Stimulated activated CD4-positive, alpha-beta T cell treated with anti-CD3 and anti-CD28 coated beads, Interleukin-4, amount 100 ng/mL, for 4 hours (primary cell): Measurements from ENCODE around the gene VTI1A.

Experiments used
- DNase-seq, 2 experiments: peaks; one replicate each; pipeline ENCODE4 v3.0.0-alpha.2; 2020

The VTI1A gene

GRCh38 chr10:112649006-112649821 is 202.2 kb downstream of the VTI1A start:
- DNase-seq, result no peak

DNA sequence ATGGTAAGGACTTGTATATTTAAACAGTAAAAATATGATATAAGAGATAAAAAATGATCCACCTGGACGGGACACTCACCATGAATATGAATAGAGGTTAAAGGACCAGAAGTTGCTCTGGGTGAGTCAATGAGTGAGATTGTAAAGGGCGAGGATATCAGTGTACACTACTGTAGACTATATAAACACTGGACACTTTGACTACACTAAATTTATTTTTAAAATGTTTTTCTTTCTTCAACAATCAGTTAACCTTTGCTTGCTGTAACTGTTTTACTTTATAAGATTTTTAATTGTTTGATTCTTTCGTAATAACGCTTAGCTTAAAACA is 202.8 kb downstream of the VTI1A start:
- no peak for DNase-seq

GRCh38 chr10:112650588-112651030 is 203.6 kb downstream of the VTI1A start:
- DNase-seq, result no peak

DNA sequence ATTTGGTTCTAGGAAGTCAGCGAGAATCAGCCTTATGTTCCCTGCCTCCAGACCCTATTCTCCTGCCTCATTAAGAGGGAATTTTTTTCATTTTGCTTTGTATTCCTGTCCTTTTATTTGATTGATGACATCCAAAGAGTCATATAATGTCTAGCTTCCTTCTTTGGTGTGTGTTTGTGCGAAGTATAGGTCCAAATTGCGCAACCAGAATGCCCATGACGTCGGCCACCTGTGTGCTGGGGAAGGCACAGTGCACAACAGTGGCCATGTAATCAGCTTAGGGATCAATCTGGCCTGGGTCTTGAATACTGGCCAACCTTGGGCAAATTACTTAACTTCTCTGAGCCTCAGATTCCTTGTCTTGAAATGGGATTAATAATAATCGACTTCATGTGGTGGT is 206.2 kb downstream of the VTI1A start:
- DNase-seq, result no peak

- DNase-seq, result no peak
Observed at GRCh38 chr10:112653851-112654250, 206.8 kb downstream of the VTI1A start.

DNA sequence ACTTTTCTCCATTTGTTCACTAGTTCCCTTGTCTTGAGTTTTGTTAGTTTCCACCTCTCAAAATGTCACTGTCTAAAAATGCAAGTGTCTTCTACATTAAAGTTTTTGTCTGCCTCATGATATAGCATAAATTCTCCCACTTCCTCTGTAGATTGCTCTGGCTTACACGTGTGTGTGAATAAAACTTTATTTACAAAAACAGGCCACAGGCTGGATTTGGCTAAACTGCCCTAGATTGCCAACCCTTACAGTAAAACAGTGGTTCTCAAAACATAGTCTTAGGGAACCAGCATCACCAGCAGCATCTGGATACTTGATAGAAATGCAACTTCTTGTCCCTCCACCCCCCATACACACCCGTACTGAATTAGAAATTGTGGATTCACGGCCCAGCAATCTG is 207.8 kb downstream of the VTI1A start:
- no peak for DNase-seq

DNA sequence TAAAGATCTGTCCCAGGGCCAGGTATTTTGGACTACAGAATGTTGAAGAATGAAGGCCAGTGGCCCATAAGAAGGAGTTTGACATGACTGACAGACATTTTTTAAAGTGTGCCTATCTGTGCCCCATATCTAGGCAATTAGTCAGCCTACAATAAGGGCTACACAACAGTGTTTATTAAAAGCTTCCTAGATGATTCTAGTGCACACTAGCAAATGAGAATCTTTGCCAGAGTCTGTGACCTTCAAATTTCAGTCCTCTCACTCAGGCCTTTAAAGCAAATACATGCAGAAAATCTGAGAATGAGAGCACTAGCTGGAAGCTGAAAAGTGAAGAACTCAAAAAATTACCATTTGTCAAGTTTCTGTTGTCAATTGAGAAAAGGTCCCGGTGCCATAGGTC is 208.7 kb downstream of the VTI1A start:
- no peak for DNase-seq

DNA sequence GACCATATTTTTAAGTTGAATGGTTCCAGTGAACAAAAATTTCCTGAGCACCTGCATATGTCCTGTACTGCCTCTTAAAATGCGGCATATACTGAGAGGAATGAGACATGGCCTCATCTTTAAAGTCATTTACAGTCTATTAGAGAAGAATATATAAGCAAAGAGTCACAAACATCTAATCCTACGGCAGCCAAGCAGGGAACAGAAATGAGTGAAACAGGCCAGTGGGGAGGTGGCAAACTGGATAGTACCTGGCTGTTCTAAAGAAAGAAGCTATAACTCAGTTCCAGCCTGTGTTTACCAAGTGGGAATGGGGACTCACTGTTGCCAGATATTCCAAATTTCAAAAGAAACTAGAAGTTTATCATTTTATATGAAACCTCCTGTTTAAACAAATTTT is 211.4 kb downstream of the VTI1A start:
- DNase-seq, result no peak

DNA sequence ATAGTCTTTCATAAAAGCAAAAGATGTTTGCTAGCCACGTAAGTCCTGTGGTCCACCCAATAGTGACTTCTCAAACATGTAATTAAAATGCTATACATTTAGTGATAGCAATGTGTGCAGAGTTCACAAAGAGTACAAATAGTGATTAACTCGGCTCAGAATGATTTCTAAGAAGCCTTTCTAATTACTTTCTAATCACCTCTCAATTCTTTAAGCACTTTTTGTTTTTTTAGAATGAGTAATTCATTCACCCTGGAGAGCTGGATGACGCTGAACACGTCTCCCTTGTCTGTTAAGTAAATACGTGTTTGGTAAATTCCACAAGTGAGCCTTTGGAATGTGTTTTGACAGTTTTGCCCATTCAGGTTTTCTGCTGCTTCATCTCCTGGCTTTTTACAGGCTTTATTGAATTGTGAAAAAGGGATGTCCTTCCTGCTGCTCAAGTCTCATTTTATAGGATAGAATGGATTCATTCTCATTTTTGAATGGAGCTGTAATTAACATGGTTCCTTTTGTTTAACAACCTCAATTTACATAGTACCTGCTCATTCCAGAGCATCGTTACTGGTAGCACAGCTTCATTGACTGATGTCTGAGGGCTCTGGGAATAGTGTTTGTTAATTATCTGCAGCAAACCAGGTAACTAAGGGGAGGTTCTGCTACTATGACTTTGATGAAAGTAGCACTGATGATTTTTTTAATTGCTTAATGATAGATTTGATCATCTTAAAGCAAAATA is 212.1 kb downstream of the VTI1A start:
- no peak for DNase-seq

- DNase-seq, result no peak
Observed at GRCh38 chr10:112663234-112664125, 216.5 kb downstream of the VTI1A start.

DNA sequence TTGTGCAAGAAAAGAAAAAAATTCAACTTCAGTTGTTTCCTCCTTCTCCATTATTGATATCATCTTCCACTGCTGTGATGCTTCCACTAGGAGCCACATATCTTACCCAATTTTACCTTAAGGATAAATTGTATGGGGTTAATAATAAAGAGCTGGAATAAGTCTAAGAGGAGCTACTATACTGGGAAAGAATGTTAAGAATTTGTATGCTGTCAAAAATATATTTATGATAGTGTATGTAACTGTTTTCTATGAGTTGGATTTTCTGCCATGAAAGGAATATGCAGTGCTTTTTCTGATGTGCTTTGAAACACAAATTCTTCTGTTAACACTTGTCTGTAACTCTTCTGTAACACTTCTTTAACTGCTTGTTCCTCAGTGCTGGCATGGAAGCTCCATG is 219.1 kb downstream of the VTI1A start:
- DNase-seq, result no peak

- DNase-seq, result no peak
Observed at GRCh38 chr10:112669989-112670388, 223.0 kb downstream of the VTI1A start.

- no peak for DNase-seq
Observed at GRCh38 chr10:112671743-112672142, 224.7 kb downstream of the VTI1A start.

DNA sequence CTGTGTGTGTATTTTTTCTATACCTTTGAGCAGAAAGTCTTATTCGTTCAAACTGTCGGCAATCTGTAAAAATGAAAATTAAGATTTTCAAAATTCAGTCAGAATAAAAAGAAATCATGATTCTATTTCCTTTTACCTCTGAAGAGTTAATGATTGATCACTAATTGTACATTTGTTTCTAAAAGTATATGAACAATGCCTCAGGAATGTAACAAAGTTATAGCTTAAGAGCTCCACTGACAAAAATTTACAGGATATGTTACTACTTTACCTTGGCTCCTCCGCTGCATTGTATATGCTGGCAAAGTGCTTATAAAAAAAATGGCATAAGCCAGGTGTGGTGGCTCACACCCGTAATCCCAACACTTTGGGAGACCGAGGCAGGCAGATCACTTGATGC is 225.7 kb downstream of the VTI1A start:
- DNase-seq, result no peak

DNA sequence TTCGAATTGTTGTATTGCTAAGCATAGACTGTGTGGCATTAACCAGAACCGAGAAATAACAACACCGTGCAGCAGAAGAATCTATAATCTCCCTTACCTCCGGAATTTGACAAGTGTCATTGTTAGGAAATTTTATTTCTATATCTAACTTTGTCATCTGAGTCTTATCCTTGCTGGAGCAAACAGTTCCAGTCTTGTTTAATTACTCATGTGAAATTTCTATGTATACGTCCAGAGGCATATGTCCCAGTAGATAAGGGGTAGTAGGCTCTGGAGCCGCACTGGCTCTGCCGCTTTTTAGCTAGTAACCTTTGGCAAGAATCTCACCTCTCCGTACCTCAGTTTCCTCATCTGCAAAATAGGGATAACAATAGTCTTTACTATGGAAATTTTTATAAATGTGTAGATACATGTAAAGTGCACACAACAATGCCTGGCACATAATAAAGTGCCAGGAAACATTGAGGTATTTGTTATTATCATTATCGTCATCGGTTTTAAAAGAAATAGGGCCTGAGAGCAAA is 228.6 kb downstream of the VTI1A start:
- DNase-seq, result no peak

GRCh38 chr10:112677689-112678088 is 230.7 kb downstream of the VTI1A start:
- DNase-seq, result no peak

GRCh38 chr10:112678581-112678980 is 231.6 kb downstream of the VTI1A start:
- DNase-seq, result no peak

DNA sequence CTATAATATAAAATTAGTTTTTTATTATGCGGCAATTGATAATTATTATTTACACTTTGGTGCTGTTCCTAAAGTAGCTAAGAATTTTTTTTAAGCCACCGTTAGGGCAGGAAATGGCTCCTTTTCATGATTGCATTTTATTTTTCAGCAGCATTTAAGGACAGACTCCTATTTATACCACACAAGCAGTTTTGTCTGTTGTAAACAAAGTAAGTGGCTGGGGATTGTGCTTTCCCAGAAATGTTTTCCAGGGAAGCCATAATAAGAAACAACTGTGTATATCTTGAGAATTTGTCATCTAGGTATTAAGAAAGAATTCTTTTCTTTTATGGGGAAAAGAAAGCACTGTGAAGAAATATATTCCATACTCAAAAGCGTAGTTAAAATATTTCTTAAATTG is 232.0 kb downstream of the VTI1A start:
- DNase-seq, result no peak

GRCh38 chr10:112679392-112679791 is 232.4 kb downstream of the VTI1A start:
- DNase-seq, result no peak

GRCh38 chr10:112680586-112680985 is 233.6 kb downstream of the VTI1A start:
- no peak for DNase-seq

GRCh38 chr10:112687647-112688046 is 240.6 kb downstream of the VTI1A start:
- no peak for DNase-seq

GRCh38 chr10:112689327-112690072 is 242.5 kb downstream of the VTI1A start:
- DNase-seq, result no peak
